ENCODE results near the gene ZFYVE28.
"Not testable (repeated sequence)": the region's sequence is repeated elsewhere in the genome, so short reads cannot be mapped to it uniquely, and the experiment has no call there.

The ZFYVE28 gene

GRCh38 chr4:2243681-2244380 is 174.6 kb downstream of the ZFYVE28 start:
- peak; percentile 17 for DNase-seq

- peak; percentile 99 for DNase-seq
These were observed 176.8 kb downstream of the ZFYVE28 start, which contains the start of the genes HAUS3 and POLN for GRCh38 chr4:2241410-2242353. HAUS3 (minus strand) TSS chr4:2242121; CDS start chr4:2240946, 1,175 bp downstream. POLN (minus strand) TSS chr4:2242121; CDS start chr4:2229231, 12,890 bp downstream.

- peak; percentile 76 for DNase-seq
These were observed 177.4 kb downstream of the ZFYVE28 start for GRCh38 chr4:2241003-2241402.

- no peak for DNase-seq
These were observed 181.3 kb downstream of the ZFYVE28 start for GRCh38 chr4:2236944-2237666.

GRCh38 chr4:2231082-2231481 is 187.4 kb downstream of the ZFYVE28 start:
- DNase-seq: no peak

GRCh38 chr4:2226261-2226660 is 192.2 kb downstream of the ZFYVE28 start:
- no peak for DNase-seq

- DNase-seq: no peak
These were observed 195.6 kb downstream of the ZFYVE28 start for GRCh38 chr4:2222838-2223237.

GRCh38 chr4:2221378-2221777 is 197.1 kb downstream of the ZFYVE28 start:
- not testable (repeated sequence) for DNase-seq

- DNase-seq: peak; percentile 85
These were observed 198.3 kb downstream of the ZFYVE28 start for GRCh38 chr4:2220016-2220630.

Data from CD4-positive, alpha-beta T cell treated with Interleukin-17A for 1 hour (primary cell).